K562 (cell line): Measurements from ENCODE around the gene MYO18B. TPM values are rescaled to one million over a fixed set of nuclear protein-coding genes. Genes with fewer than 3 reads are reported as not detected.

ENCODE experiments used
- ATAC-seq: fragments of 200-7000 bp; cut with Tn5 transposase; 3 replicates; pipeline ENCODE4 v1.9.1; 2020; ENCODE audit warnings: moderate library complexity
- BruUV-seq: library from RNA; stranded (reverse); fragments of 400-500 nt; replicated peaks from 2 replicates; lab custom pipeline; 2021; lab: Mats Ljungman, UMichigan
- CTCF ChIA-PET: fragments of 300-600 bp; formaldehyde crosslinking; extraction: SDS; loops from one replicate; lab custom pipeline; 2021; ENCODE audit warnings: low intra/inter-chr PET ratio; lab: Yijun Ruan, JAX
- POLR2A ChIA-PET: fragments of 300-600, 350-650 bp; sonication (Branson Sonifier 250); formaldehyde crosslinking; extraction: SDS; loops from one replicate; lab custom pipeline; 2021; ENCODE audit warnings: antibody characterized with exemption, inconsistent platforms; lab: Yijun Ruan, JAX
- DNase-seq, 4 experiments: peaks; one replicate each; pipeline versions ENCODE4 v3.0.0 to v3.0.0-alpha.2; 2011 to 2018; ENCODE audit warnings: low spot score in 3 of 4, mixed read lengths in 3 of 4; ENCODE audit errors: extremely low read depth in 1 of 4
- FAIRE-seq: peaks from 2 replicates; lab custom pipeline; 2011; peaks lifted over from hg19 to GRCh38; lab: Jason Lieb, UNC
- H2AFZ ChIP-seq: 2 replicates; pipeline ENCODE4 v1.6.0; 2011; ENCODE audit warnings: low read depth, low read length, control low read depth, inconsistent platforms
- H3K27ac ChIP-seq: fragments of 200-600 bp; 3 replicates; pipeline ENCODE4 v1.8.0; 2011; ENCODE audit warnings: low read depth, mild to moderate bottlenecking, control low read depth, inconsistent platforms, low read length, moderate library complexity, mixed read lengths; ENCODE audit errors: extremely low read depth
- H3K27me3 ChIP-seq, 2 experiments: fragments of 300-600 bp in 1 of 2; 2 replicates in 1 of 2; 3 replicates in 1 of 2; pipeline versions ENCODE4 v1.6.0 to v1.8.0; 2011; ENCODE audit warnings: inconsistent platforms in 2 of 2, low read length in 2 of 2, mild to moderate bottlenecking in 1 of 2, mixed read lengths in 1 of 2, moderate library complexity in 1 of 2; ENCODE audit not compliant: control insufficient read depth in 2 of 2, insufficient read depth in 2 of 2
- H3K36me3 ChIP-seq: fragments of 300-600 bp; 3 replicates; pipeline ENCODE4 v1.8.0; 2011; ENCODE audit warnings: mild to moderate bottlenecking, low read length, inconsistent platforms; ENCODE audit not compliant: control insufficient read depth, insufficient read depth
- H3K4me1 ChIP-seq, 2 experiments: fragments of 200-600 bp in 1 of 2; replicated peaks in 1 of 2; 2 replicates in 1 of 2; 3 replicates in 1 of 2; pipeline versions ENCODE4 v1.5.1 to v1.8.0; 2011; ENCODE audit warnings: inconsistent platforms in 2 of 2, low read length in 2 of 2, mild to moderate bottlenecking in 1 of 2, mixed read lengths in 1 of 2, moderate library complexity in 1 of 2; ENCODE audit not compliant: control insufficient read depth in 2 of 2, insufficient read depth in 2 of 2
- H3K4me2 ChIP-seq: 2 replicates; pipeline ENCODE4 v1.6.1; 2011; ENCODE audit warnings: low read length, control low read depth, inconsistent platforms, mixed read lengths; ENCODE audit not compliant: insufficient read depth
- H3K4me3 ChIP-seq: fragments of 200-600 bp; sonication (generic), shearing (Covaris generic); 2 replicates; pipeline ENCODE4 v1.5.1; 2016; ENCODE audit warnings: control low read depth, inconsistent platforms
- H3K79me2 ChIP-seq: fragments of 200-600 bp; 3 replicates; pipeline ENCODE4 v1.8.0; 2011; ENCODE audit warnings: low read length, inconsistent platforms; ENCODE audit not compliant: control insufficient read depth, insufficient read depth
- H3K9ac ChIP-seq, 2 experiments: 2 replicates each; pipeline versions ENCODE4 v1.6.0 to v1.6.1; 2011; ENCODE audit warnings: low read depth in 2 of 2, low read length in 2 of 2, control low read depth in 1 of 2, inconsistent platforms in 1 of 2, mild to moderate bottlenecking in 1 of 2, mixed read lengths in 1 of 2; ENCODE audit not compliant: insufficient read depth in 1 of 2
- H3K9me1 ChIP-seq: one replicate; pipeline ENCODE4 v1.6.0; 2011; ENCODE audit warnings: inconsistent platforms, mild to moderate bottlenecking, low read length, moderate library complexity; ENCODE audit not compliant: control insufficient read depth, insufficient read depth
- H3K9me3 ChIP-seq: replicated peaks from 2 replicates; pipeline ENCODE4 v1.5.1; 2011; ENCODE audit warnings: low read depth, low read length, inconsistent platforms; ENCODE audit not compliant: control insufficient read depth, insufficient read depth
- H4K20me1 ChIP-seq: replicated peaks from 2 replicates; pipeline ENCODE4 v1.6.1; 2011; ENCODE audit warnings: low read length, inconsistent platforms, mixed read lengths; ENCODE audit not compliant: control insufficient read depth, insufficient read depth
- MAX ChIP-seq: sonication (generic); formaldehyde crosslinking; IDR thresholded peaks from 2 replicates; pipeline ENCODE4 v1.9.0; 2022; ENCODE audit warnings: mild to moderate bottlenecking, missing genetic modification reagents
- MBD1 ChIP-seq: fragments of 250-450 bp; sonication (Bioruptor Pico); IDR thresholded peaks from 2 replicates; pipeline ENCODE4 v1.8.0; 2022; ENCODE audit warnings: inconsistent platforms
- ZBTB17 ChIP-seq: fragments of 450-650 bp; formaldehyde crosslinking; IDR thresholded peaks from 2 replicates; pipeline ENCODE4 v1.4.0; 2020; ENCODE audit warnings: mild to moderate bottlenecking
- ZNF232 ChIP-seq: sonication (generic); formaldehyde crosslinking; IDR thresholded peaks from 2 replicates; pipeline ENCODE4 v1.8.0; 2022; ENCODE audit warnings: mild to moderate bottlenecking, missing genetic modification reagents
- in situ Hi-C: fragments of 300-500 bp; cut with MboI; formaldehyde crosslinking; loops from 4 replicates; pipeline ENCODE4 v1.15.0; 2018; ENCODE audit warnings: inconsistent platforms, mixed read lengths
- intact Hi-C: fragments of 100-400 bp; cut with micrococcal nuclease; formaldehyde crosslinking; loops from 2 replicates; pipeline ENCODE4 v1.14.2; 2022
- polyA plus RNA-seq, 8 experiments: library from polyadenylated mRNA; depleted of rRNA in 4 of 8; stranded (reverse) in 5 of 8; unstranded in 3 of 8; fragments of >200 nt; fragmentation: Nextera tagmentation in 2 of 8; fragmentation: Illumina TruSeq in 1 of 8; extraction: Ambion mirVana in 2 of 8; extraction: Trizol in 1 of 8; gene quantifications; 2 replicates each; pipeline versions ENCODE4 v1.2.1 to v1.2.3, GENCODE V29; 2011 to 2014; ENCODE audit warnings: inconsistent platforms in 1 of 8, missing spikeins in 1 of 8
- total RNA-seq, 7 experiments: library from RNA; depleted of rRNA in 6 of 7; stranded (reverse); fragments of >200 nt in 6 of 7; fragmentation: Illumina TruSeq in 2 of 7; extraction: Trizol in 2 of 7; gene quantifications; 2 replicates each; pipeline versions ENCODE4 v1.2.1 to v1.2.3, GENCODE V29; 2011 to 2021; ENCODE audit warnings: low replicate concordance in 1 of 7

MYO18B gene
- total and polyA plus RNA-seq, 9 of the 15 experiments (the other 6 are each of a cell fraction or from before 2014, with no cell fraction given) = 0.06 to 7.0 (median 4.3) TPM

GRCh38 chr22:26057731-26058130, 315.7 kb downstream of the MYO18B start:
- in situ Hi-C loops = no loop called here
- no TSS peak for BruUV-seq

More at GRCh38 chr22:26057731-26058130, 315.7 kb downstream of the MYO18B start:
- intact Hi-C loops = no loop called here
- H3K9ac ChIP-seq = no peak overlapping the region
- no peaks in the 10 kb centered on the region for H4K20me1 ChIP-seq
- H3K27me3 ChIP-seq = no peaks in the 10 kb centered on the region
- no peak for FAIRE-seq
- no peaks in the 10 kb centered on the region for H3K36me3 ChIP-seq
- no peaks in the 10 kb centered on the region for H3K9me3 ChIP-seq
- H3K27ac ChIP-seq = no peak overlapping the region
- ChIA-PET POLR2A (no interaction called here), CTCF (no interaction called here)
- DNase-seq = no peak
- H3K79me2 ChIP-seq = no peaks in the 10 kb centered on the region
- no peaks in the 10 kb centered on the region for H3K9me1 ChIP-seq
- TF ChIP-seq MAX (CRISPR knock-in tag) (no peak), ZNF232 (CRISPR knock-in tag) (no peak), MBD1 (CRISPR knock-in tag) (no peak), ZBTB17 (CRISPR knock-in tag) (peak; percentile 76; the same call in 1 of the 2 replicates)
- no peaks in the 10 kb centered on the region for H3K4me1 ChIP-seq
- no peak for ATAC-seq
- no peak overlapping the region for H2AFZ ChIP-seq
- no peak overlapping the region for H3K4me2 ChIP-seq
- no peak overlapping the region for H3K4me3 ChIP-seq
